Prostate gland (tissue), 2 donors: ENCODE data around the gene NPTX1.

Experiments
- POLR2A ChIP-seq: fragments of 450-650 bp; IDR thresholded peaks from one replicate; pipeline ENCODE4 v1.6.1; 2016; ENCODE audit warnings: antibody characterized with exemption, mild to moderate bottlenecking
- POLR2AphosphoS5 ChIP-seq: sonication (generic); formaldehyde crosslinking; IDR thresholded peaks from one replicate; pipeline ENCODE4 v1.6.1; 2017; ENCODE audit warnings: antibody characterized with exemption
- TF ChIP-seq, protein P1 (sequence below), 4 experiments: fragments of 200-600 bp in 2 of 4; fragments of 450-650 bp in 2 of 4; sonication (generic) in 2 of 4; IDR thresholded peaks; 1 replicate in 3 of 4; 2 replicates in 1 of 4; pipeline ENCODE4 v1.5.1; 2016 to 2019; ENCODE audit warnings: antibody characterized with exemption in 4 of 4, mild to moderate bottlenecking in 2 of 4, moderate library complexity in 2 of 4

- TF ChIP-seq POLR2AphosphoS5 = no peak
- TF ChIP-seq, protein P1, sequence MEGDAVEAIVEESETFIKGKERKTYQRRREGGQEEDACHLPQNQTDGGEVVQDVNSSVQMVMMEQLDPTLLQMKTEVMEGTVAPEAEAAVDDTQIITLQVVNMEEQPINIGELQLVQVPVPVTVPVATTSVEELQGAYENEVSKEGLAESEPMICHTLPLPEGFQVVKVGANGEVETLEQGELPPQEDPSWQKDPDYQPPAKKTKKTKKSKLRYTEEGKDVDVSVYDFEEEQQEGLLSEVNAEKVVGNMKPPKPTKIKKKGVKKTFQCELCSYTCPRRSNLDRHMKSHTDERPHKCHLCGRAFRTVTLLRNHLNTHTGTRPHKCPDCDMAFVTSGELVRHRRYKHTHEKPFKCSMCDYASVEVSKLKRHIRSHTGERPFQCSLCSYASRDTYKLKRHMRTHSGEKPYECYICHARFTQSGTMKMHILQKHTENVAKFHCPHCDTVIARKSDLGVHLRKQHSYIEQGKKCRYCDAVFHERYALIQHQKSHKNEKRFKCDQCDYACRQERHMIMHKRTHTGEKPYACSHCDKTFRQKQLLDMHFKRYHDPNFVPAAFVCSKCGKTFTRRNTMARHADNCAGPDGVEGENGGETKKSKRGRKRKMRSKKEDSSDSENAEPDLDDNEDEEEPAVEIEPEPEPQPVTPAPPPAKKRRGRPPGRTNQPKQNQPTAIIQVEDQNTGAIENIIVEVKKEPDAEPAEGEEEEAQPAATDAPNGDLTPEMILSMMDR (IDR thresholded peaks at IDR 0.05) = no peak
- TF ChIP-seq POLR2A = no peak
Observed at GRCh38 chr17:80479246-80479566, 2.8 kb upstream of the NPTX1 start.
